ENCODE results near the gene PPP2R1B.

DNA sequence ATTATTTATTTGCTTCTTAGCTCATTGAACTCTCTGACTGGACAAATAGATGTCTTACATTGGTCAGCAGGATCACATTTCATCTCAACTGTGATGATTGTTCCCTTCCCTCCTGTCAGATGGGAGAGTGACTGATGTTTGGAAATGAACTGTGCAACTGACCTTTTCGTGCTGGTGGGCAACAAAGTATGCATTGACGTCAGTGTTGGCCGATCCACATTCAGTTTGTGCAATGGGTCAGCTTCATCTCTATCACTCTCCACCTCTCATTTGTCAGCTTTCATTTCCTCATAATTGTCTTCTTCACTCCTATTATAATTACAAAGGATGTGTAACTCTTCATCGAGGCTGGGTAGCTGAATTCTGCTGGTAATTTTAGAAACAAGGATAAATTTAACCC is 71.3 kb downstream of the PPP2R1B start:
- TF ChIP-seq CHD4 (IDR thresholded peaks at IDR 0.05; ENCODE audit: borderline replicate concordance) (no peak), HDAC2 (IDR thresholded peaks at IDR 0.05) (no peak), HOXA7 (CRISPR knock-in tag; IDR thresholded peaks at IDR 0.05) (no peak), RNF2 (IDR thresholded peaks at IDR 0.05; ENCODE audit: borderline replicate concordance, low read depth) (no peak), CHD2 (IDR thresholded peaks at IDR 0.05; ENCODE audit: low read length, partially characterized antibody) (no peak)
- TF ChIP-seq, protein P1, sequence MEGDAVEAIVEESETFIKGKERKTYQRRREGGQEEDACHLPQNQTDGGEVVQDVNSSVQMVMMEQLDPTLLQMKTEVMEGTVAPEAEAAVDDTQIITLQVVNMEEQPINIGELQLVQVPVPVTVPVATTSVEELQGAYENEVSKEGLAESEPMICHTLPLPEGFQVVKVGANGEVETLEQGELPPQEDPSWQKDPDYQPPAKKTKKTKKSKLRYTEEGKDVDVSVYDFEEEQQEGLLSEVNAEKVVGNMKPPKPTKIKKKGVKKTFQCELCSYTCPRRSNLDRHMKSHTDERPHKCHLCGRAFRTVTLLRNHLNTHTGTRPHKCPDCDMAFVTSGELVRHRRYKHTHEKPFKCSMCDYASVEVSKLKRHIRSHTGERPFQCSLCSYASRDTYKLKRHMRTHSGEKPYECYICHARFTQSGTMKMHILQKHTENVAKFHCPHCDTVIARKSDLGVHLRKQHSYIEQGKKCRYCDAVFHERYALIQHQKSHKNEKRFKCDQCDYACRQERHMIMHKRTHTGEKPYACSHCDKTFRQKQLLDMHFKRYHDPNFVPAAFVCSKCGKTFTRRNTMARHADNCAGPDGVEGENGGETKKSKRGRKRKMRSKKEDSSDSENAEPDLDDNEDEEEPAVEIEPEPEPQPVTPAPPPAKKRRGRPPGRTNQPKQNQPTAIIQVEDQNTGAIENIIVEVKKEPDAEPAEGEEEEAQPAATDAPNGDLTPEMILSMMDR (IDR thresholded peaks at IDR 0.05) = no peak
- TF ChIP-seq, protein P2, sequence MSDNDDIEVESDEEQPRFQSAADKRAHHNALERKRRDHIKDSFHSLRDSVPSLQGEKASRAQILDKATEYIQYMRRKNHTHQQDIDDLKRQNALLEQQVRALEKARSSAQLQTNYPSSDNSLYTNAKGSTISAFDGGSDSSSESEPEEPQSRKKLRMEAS (IDR thresholded peaks at IDR 0.05) = no peak

All from A549 (cell line).